HG03520 (cell line): ENCODE data around the gene LRCOL1.

ENCODE experiments used
- ATAC-seq: cut with Tn5 transposase; IDR thresholded peaks from one replicate; pipeline ENCODE4 v1.9.1; 2021; ENCODE audit warnings: mild to moderate bottlenecking, moderate library complexity; ENCODE audit not compliant: unreplicated experiment

Gene LRCOL1

DNA sequence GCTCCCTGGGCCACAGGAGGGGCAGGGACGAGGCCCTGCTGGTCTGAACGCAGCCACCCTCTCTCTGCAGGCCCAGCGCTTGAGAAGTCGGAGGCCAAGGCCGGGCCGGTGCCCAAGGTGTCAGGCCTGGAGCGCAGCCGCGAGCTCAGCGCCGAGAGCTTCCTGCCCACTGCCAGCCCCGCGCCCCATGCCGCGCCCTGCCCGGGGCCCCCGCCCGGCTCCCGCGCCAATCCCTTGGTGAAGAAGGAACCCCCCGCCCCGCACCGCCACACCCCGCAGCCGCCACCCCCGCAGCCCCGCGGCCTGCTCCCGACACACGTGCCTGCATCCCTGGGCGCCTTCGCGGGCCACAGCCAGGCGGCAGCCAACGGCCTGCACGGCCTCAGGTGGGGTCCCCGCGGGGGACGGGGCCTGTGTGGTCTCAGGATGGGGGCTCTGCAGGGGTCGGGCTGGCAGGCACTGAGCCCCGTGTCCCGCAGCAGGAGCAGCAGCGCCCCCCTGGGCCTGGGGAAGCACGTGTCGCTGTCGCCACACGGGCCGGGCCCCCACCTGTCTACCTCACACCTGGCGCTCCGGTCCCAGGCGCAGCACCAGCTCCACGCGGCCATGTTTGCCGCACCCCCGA is 40.4 kb downstream of the LRCOL1 start:
- no peak for ATAC-seq

DNA sequence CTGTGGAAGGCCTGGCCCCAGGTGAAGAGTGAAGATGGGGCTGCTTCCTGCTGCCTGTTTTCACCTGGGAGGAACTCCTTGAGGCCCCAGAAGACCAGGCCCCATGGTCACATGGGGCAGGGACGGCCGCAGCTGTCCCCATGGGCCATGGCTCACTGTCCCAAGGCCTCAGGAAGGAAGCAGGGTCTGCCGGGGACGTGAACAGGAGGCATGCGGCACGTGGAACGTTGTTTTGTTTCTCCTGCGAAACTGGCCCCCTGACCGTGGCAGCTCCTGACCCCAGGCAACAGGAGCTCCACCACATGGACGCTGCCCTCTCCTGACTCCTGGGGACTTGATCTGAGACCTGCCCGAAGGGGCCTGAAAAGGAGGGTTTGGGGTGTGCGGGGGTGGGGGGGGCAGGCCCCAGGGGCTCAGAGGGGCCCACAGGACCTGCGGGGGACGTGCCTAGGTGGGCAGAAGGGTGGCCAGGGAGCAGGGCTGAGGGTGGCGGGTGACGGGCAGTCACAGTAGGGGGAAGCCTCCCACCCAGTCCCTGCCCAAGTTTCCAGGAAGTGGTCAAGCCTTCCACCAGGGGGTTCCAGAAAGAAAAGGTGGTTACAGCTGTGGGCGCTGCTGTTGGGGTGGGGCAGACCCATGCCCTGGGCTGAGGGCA is 41.4 kb downstream of the LRCOL1 start:
- ATAC-seq = no peak

DNA sequence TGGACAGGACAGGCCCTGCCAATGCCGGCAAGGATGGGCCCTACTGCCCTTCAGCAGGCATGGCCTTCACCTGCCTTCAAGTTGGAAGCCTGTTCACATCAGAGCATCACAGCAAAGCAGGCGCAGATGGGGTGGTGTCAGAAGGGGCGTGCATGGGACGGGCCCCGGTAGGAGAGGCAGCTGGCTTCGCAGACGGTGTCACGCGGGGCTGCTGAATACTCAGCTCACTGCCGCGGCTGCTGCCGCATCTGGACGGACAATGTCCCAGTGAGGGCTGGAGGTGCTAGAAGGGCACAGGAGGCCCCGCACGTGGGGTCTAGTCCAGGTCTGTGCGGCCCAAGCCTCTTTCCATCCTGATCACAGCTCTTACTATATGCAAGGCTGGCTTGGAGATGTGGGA is 42.1 kb downstream of the LRCOL1 start:
- no peak for ATAC-seq

DNA sequence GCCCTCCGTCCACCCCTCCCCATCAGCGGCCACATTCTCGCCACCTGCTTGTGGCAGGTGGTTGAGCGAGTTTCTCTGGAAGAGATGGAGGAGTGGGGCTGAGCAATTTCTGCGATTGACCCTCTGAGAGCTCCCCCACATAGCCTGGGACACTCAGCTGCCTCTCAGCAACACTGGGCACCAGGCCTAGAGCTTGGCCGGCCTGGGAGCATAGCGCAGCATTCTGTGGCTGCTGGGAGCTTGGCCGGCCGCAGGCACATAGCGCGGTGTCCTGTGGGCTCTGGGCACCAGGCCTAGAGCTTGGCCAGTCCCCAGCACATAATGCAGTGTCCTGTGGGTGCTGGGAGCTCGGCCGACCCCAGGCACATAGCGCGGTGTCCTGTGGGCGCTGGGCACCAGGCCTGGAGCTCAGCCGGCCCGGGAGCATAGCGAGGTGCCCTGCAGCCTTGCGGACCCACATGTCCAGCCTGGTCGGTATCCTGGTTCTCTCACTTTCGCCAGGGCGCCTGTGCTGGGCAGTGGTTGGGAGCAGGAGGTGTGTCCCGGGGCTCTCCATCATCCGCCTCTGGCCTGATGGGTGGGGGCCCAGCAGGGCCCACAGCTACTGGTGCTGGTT is 43.8 kb downstream of the LRCOL1 start:
- no peak for ATAC-seq

DNA sequence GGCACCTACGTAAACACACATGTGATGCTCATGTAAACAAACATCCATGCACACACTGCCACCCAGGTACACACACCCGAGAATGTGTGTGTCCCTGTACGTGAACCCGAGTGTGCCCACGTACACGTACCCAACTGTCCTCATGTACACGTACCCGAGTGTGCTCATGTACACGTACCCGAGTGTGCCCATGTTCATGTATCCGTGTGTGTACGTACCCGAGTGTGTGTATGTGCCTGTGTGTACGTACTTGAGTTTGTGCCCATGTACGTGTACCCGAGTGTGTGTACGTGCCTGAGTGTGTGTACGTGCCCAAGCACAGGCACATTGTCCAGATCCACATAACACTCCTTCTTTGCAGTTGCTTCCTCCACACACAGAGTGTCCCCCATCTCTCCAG is 45.0 kb downstream of the LRCOL1 start:
- no peak for ATAC-seq

DNA sequence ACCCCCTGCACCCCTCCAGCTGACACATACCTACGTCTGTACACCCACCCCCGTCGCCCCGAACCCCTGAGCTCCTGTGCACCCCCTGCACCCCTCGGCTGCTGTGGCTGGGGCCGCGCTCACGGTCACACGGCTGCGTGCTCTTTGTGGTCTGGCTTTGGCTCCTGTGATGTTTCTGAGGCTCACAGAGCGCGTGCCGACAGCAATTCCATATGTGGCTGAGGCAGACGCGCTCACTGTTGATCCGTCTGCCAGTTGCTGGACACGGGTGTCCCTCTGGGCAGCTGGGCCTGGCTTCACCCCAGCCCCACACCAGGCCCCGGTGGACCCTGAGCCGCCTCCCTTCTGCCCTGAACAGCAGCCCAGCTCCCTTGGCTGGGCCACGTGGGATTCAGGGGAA is 46.5 kb downstream of the LRCOL1 start:
- ATAC-seq = no peak

DNA sequence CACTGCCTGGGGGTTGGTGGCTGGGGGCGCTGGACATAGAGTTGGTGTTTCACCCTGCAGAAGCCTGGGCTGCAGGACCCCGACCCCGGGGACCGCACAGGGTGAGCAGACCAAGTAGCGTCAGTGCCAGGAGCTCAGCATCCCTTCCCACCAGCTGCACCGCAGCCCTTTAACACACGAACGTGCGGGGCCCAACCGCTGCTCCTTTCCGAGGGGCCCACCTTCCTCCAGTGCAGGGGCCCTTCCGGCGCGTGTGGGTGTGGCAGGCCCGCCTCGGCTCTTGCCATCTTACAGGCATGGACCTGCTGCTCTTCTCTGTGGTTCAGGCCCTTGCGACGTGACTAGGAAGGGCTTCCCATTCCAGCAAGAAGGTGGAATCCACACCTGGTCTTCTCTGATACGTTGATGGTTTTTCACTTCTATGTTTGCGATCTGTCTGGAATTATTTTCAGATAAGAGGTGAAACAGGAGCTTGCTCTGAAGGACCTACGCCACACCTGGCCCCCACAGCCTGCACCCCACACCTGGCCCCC is 47.8 kb downstream of the LRCOL1 start:
- ATAC-seq = no peak

DNA sequence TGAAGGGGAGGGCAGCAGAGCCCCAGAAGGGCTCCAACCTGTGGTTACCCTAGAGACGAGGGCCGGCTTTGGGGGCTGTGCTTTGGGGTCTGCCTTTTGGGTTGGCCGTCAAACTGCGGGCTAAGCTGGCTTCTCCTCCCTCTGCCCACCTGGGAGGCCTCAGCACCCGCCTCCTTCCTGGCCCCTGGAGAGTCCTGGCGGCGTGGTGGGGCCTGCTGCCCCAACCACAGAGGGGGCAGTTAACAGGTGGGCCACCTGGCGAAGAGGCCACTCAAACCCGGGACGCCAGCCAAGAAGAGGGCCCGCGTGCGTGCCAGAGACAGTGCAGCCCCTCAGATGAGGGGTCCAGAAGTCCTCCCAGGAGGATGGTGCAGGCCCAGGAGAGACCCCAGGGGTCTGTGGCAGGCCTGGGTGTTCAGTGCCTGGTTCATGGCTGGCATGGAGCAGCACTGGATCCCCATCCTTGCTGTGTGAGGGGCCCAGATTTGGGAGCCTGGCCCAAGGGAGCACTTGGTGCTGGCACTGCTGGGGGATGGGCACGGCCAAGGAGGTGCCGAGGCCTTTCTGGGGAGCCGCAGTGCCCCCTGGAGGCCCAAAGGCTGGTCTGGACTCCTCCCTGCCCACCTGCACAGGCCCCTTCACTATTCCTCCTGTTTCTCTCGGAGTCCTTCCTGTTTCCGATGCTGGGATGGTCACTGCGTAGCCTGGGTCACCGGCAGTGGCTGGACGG is 48.8 kb downstream of the LRCOL1 start:
- no peak for ATAC-seq

DNA sequence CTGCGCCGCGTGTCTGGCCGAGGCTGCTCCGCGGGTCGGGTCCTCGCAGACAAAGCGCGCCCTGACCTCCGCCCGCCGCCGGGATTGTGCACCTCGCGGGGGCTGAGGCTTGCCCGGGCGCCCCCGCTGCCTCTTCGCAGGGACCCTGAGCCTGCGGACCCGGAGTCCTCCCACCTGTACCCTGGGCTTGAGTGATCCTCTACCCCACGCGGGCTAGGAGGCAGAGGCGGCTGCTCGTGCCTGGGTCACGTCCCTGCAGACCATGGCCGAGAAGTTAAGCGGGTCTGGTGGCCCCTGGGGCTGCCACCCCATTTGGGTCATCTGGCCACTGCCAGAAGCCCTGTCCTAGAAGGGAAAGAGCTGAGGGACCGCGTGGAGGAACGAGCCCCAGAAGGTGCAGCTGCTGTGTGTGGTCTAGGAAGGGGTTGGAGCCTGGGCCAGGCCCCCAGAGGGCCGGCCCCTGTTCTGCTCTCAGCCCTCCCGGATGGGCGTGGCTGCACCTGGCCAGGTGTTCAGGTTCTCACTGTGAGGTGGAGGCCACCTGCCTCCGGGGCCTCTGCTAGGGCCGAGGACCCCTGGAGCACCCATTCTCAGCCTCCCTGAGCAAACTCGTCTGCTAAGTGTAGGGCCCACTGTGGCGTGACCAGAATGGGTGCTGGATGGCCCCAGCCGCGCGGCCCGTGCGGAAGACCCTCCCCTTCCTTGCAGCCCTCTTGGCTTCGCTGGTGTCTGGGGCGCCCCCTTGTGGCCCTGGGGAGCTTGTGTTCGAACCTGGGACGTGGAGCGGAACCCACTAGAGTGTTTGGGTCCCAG is 49.6 kb downstream of the LRCOL1 start:
- ATAC-seq = no peak

DNA sequence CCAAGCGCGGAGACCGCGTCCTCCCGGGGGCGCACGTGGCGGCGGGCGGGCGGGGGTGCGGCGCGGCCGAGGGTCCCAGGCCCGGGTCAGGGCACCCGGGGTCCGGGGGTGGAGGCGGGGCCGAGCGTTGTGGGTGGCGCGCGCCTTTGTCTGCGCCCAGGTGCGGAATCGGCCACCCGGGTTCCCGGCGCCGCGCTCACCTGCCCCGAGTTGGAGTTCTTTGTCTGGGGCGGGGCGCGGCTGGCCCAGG is 50.1 kb downstream of the LRCOL1 start:
- ATAC-seq = no peak

DNA sequence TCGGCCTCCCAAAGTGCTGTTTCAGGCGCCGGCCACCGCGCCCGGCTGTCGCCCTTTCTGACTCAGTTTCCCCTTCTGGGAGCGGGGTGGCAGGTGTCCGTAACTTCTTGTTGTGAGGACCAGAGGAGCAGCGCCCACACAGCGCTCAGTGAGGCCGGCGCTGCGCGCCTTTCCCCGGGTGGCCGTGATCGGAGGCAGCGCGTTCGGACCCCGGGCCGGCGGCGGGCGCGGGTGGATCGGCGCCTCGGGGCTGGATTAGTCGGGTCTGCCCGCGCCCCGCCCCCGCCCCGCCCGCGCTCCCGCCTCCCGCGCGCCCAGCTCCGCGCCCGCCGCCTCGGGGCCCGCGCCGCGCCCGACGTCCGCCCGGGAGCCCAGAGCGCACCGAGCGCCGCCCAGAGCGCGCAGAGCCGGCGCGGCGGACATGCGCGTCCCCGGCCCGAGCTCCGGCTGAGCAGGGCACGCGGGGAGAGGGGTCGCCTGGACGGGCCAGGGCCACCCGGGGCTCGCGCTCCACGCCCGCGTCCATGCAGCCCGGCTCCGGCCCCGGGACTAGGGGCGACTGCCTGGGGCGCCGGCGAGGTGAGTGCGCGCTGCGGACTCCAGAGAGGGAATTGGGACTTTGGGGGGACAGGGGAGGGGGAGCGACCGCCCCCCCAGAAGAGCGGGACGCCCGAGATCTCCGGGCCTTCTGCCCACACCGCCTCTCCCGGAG is 50.6 kb downstream of the LRCOL1 start:
- no peak for ATAC-seq

DNA sequence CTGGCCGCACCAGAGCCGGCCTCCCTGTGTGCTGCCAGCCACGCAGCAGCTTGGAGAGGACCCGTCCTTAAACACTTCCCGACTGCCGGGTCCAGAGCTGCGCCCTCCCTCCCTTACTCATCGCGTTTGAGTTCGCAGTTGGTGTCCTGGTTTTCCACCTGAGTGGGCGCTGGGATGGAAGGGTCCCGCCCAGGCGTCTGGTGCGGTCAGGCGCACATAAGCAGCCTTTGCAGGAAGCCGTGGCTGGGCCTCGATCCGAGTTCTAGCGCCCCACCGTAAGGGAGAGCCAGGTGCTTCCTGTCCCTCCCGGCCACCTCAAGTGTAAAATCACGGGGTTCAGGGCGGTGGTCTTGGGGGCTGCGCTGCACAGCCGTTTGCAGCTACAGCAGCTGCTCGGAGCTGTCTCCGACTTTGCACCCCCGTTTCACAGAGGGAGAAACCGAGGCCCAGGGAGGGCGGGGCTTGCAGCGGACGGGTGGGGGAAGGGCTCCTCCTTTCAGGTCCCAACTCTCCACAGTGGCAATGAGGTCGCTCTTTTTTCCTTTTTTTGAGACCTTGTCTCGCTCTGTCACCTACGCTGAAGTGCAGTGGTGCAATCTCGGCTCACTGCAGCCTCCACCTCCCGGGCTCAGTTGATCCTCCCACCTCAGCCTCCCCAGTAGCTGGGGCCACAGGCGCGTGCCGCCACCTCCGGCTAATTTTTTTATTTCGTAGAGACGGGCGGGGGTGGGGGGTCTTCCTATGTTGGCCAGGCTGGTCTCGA is 51.3 kb downstream of the LRCOL1 start:
- ATAC-seq = no peak

DNA sequence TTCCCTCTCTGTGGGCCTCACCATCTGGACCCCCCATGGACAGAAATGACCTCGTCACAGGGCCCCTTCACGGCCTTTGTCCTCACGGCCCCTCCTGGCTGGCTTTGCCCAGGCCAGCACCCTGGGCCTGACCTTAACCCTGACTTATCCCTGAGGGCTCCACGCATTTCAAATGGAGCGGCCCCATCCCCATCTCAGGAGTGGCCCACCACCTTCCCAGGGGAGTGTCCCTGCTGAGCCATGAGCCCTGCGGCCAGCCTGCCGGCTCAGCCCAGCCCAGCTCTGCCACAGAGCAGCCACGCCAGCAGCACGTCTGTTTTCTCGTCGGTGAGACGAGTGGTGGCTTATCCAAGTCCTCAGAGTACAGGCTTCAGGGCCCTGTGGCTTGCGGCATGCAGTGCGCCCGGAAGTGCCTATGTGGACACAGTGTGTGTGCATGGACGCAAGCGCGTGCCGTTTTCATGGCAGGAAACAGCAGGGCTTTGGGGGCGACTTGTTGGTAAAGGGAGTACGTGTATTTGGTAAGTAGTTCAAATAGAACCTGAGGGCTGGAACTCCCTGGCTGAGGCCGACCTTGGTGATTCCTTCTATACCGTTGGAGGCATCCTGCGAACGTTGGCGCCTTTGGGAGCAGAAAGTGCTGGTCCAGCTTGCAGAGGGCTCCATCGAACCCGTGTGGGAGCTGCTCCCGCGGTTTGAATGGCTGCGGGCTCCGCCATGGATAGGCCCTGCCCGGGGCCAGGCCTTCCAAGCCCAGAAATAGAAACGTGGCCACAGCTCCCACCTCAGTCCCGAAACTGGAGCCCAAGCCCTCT is 52.1 kb downstream of the LRCOL1 start:
- no peak for ATAC-seq

DNA sequence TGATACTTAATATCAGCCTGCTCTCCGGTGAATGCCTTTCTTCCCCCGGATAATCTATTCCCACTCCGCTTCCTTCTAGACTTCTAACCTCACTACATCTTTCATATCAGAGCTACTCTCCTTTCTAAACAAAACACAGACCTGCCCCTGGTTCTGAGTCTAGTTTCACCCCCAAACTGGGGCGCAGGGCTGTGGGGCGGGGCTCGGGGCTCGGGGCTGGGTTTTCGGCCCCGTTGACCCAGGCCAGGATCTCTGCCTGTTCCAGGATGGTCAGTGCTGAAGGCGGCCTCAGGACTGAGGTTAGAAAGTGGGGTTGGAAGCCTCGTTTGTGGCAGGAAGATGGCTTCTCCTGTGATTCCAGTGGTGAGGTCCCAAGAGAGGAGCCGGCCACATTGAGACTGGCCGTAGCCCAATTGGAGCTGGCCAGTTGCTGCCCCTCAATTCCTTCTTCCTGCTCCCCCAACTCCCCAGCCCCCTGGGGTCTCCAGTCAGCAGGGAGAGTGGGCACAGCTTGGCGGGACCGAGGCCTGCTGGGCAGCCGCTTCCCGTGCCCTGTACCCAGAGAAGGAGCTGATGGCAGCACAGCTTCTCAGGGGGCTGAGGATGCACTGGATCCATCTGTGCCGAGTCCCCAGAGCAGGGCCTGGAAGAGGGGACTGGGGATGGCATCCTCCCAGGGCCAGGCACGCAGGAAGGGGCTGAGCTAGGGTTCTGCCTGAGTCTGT is 52.9 kb downstream of the LRCOL1 start:
- no peak for ATAC-seq

DNA sequence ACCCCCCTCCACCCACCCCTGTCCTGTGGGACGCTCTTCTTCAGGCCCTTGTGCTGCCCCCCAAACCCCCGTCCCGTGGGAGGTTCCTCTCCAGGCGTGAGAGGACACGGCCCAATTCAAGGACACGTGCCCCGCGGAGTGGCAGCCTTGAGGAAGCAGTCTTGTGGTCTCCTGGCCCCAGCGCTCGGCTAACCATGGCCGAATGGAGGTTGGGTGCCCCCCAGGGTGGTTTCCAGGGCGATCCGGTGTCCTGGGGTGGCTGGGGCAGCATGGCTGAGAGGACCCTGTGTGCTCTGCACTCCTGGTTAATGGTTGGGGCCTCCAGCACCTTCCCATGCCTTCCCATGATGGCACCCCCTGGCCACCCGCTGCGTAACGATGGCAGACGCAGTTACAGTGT is 53.6 kb downstream of the LRCOL1 start:
- ATAC-seq = no peak

DNA sequence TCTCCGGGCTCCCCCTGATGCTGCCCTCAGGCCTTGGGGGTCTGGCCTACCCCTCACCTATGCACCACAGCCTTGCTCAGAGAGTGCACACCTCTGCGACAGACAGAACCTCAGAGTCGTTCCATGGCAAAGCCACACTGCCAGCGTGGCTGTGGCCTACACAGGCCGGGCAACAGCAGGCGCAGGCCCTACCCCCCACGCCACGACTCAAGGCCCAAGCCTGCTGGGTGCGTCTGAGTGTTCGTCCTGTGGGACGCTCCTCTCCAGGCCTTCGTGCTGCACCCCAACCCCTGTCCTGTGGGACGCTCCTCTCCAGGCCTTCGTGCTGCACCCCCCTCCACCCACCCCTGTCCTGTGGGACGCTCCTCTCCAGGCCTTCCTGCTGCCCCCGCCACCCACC is 54.2 kb downstream of the LRCOL1 start:
- no peak for ATAC-seq

DNA sequence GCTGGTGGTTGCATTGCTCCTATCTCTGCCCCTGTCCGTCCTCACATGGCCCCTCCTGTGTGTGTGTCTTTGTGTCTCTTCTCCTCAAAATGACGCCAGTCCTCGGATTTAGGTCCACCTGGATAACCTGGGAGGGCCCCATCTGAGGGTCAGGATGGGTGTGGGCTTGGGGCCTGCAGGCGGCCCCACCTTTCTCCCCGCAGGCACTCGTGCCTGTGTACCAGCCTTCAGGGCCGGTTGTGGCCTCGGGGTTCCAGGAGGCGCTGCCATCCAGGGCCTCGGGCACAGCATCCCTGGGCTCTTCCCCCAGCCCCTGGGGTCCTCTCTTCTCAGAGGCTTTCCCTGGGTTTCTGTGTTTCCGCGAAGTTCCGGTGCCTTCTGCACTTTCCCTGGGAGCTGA is 54.7 kb downstream of the LRCOL1 start:
- ATAC-seq = no peak
